IMR-90 (cell line): Measurements from ENCODE around the gene ZNF622.

Experiments used
- CEBPB ChIP-seq: IDR thresholded peaks from 2 replicates; pipeline ENCODE4 v1.6.1; 2012; ENCODE audit warnings: low read depth, low read length, improper control_type of control experiment
- CHD1 ChIP-seq: IDR thresholded peaks from 2 replicates; pipeline ENCODE4 v1.6.1; 2012; ENCODE audit warnings: low read depth, low read length, improper control_type of control experiment
- CTCF ChIP-seq: conservative IDR thresholded peaks from 2 replicates; pipeline ENCODE4 v1.5.1; 2012; ENCODE audit warnings: mild to moderate bottlenecking, low read depth, low read length, improper control_type of control experiment
- ELK1 ChIP-seq: fragments of 150-350 bp; IDR thresholded peaks from 2 replicates; pipeline ENCODE4 v1.6.1; 2016; ENCODE audit warnings: low read depth, mild to moderate bottlenecking, low read length, moderate library complexity, borderline replicate concordance
- MAFK ChIP-seq: IDR thresholded peaks from 2 replicates; pipeline ENCODE4 v1.6.1; 2012; ENCODE audit warnings: low read depth, low read length, improper control_type of control experiment
- MXI1 ChIP-seq: IDR thresholded peaks from 2 replicates; pipeline ENCODE4 v1.6.1; 2012; ENCODE audit warnings: low read depth, mild to moderate bottlenecking, low read length, moderate library complexity, borderline replicate concordance
- POLR2A ChIP-seq: IDR thresholded peaks from 2 replicates; pipeline ENCODE4 v1.6.1; 2012; ENCODE audit warnings: mild to moderate bottlenecking, low read depth, low read length
- RFX5 ChIP-seq: IDR thresholded peaks from 2 replicates; pipeline ENCODE4 v1.8.0; 2012; ENCODE audit warnings: low read depth, mild to moderate bottlenecking, low read length, moderate library complexity
- USF2 ChIP-seq: fragments of 150-350 bp; IDR thresholded peaks from 2 replicates; pipeline ENCODE4 v1.6.1; 2017; ENCODE audit warnings: mild to moderate bottlenecking, antibody characterized with exemption, low read length, low read depth

GRCh38 chr5:16431490-16431889 is 34.1 kb downstream of the ZNF622 start:
- TF ChIP-seq RFX5 (no peak), POLR2A (no peak), CTCF (no peak), CEBPB (no peak), MAFK (no peak), USF2 (no peak), MXI1 (no peak), CHD1 (no peak), ELK1 (no peak)
